Epidermal melanocyte (primary cell): ENCODE results near the gene DLG1.
"Not testable (repeated sequence)": the region's sequence is repeated elsewhere in the genome, so short reads cannot be mapped to it uniquely, and the experiment has no call there.

Experiments
- DNase-seq: peaks from one replicate; pipeline ENCODE4 v3.0.0; 2011; ENCODE audit warnings: low spot score; ENCODE audit not compliant: insufficient read length

The DLG1 gene

GRCh38 chr3:197289726-197290125 is 8.7 kb downstream of the DLG1 start:
- DNase-seq = no peak

GRCh38 chr3:197286678-197287077 is 11.7 kb downstream of the DLG1 start:
- DNase-seq = no peak

- no peak for DNase-seq
Measured at GRCh38 chr3:197285557-197285956, 12.9 kb downstream of the DLG1 start.

DNA sequence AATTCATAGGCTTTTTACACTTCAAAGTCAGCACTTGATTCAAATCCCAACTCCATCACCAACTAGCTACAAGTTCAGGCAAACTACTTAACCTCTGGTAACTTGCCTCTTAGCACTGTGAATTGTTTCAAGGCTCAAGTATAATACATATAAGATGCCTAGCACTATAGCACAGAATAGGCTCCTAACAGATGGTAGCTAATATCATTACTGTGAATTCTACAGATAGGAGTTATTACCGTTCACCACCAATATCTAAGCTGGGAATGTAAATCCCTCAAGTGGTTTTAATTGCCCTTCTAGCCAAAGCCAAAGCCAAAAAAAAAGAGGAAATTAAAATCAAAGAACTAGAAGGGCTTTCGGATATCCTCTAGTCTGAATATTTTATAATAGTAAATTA is 15.4 kb downstream of the DLG1 start:
- no peak for DNase-seq

DNA sequence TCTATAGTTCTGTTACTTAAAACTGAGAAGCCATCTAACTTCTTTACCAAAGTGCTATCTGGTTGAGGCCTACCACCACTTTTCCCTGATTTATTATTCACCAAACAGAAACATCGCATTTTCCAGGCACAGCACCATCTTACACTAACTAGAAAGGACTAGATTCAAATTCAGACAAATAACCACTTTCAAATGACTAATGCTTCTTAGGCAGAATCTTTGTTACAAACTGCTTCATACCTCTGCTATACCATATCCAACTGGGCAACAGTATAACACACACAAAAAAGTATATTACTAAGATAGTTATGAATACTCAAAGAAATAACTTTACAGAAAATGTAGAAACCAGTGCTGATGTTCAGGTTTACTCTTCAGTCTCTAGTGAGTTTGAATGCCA is 16.6 kb downstream of the DLG1 start:
- DNase-seq = no peak

GRCh38 chr3:197280156-197280555 is 18.3 kb downstream of the DLG1 start:
- no peak for DNase-seq

DNA sequence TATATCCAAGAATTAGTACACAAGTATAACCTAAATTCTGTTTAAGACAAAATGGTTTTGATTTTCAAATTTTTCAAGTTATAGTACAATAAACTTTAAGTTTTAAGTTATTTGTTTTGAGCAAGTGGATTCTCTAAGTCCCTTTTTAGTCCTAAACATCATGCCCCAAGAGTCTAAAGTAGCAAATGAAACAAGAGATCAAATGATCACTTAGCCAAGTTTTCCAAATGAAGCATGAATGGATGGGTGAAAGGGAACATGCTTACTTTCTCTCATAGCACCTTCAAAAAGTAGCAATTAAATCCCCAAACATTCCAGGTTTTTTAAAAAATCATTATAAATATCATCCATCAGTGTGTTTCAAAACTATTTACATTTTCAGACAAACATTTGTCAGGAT is 19.5 kb downstream of the DLG1 start:
- DNase-seq = no peak

DNA sequence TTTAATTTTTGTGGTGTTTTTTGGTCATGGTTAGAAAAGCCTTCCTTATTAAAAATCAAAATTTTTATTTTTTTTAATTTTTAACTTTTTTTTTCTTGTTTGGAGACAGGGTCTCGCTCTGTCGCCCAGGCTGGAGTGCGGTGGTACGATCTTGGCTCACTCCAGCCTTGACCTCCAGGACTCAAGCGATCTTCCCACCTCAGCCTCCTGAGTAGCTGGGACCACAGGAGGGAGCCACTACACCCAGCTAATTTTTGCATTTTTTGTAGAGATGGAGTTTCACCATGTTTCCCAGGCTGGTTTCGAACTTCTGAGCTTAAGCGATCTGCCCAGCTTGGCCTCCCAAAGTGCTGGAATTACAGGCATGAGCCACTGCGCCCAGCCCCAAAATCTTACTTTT is 21.6 kb downstream of the DLG1 start:
- not testable (repeated sequence) for DNase-seq

- no peak for DNase-seq
Measured at GRCh38 chr3:197270558-197271317, 27.7 kb downstream of the DLG1 start.

DNA sequence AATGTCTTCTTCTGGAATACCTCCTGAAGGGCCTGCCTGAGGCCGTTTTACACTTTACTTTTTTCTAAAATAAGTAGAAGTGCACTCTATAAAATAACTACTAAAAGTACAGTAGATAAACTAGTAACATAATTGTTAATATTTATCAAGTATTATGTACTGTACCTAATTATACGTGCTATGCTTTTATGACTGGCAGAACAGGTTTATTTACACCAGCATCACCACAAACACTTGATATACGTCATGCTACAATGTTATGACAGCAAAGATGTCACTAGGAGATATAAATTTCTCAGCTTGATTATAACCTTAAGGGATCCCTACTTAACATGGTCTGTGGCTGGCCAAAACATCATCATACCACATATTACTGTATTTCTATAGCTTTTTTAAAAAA is 29.4 kb downstream of the DLG1 start:
- no peak for DNase-seq

DNA sequence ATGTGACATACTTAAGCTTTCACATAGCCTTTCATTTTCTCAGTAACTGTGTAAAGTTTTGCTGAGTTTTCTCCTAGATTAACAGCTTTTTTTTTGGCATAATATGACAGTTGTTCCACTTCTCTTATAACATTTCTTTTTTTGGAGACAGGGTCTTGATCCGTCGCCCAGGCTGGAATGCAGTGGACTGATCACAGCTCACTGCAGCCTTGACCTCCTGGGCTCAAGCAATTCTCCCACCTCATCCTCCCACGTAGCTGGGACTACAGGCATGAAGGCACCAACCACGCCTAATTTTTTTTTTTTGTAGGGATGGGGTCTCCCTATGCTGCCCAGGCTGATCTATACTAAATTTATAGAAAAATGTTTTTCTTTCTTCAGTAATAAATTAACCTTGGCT is 30.1 kb downstream of the DLG1 start:
- no peak for DNase-seq

DNA sequence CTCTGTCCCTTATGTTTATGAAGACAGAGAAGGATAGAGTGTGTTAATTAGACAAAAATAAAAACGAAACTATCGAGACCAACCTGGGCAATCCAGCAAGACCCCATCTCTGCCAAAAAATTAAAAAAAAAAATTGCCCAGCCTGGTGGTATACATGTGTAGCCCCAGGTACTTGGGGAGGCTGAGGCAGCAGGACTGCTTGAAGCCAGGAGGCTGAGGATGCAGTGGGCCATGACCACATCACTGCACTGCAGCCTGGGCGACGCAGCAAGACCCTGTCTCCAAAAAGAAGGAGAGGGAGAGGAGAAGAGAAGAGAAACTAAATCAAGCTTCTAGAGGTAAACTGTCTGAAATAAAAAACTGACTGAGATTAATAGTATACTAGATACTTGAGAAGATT is 32.1 kb downstream of the DLG1 start:
- no peak for DNase-seq

GRCh38 chr3:197262709-197263108 is 35.7 kb downstream of the DLG1 start:
- no peak for DNase-seq

DNA sequence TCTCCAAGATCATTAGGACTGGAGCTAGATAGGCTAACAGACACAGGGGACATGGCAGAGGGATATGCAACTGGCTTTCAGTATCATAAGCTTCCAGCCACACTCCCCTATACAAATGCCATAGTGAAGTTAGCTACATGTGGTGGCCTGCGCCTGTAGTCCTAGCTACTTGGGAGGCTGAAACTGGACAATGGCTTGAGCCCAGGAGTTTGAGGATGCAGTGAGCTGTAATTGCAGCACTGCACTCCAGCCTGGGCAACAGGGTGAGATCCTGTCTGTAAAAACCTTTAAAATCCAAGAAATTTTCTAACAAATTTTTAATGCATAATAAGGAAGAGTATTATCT is 37.3 kb downstream of the DLG1 start:
- no peak for DNase-seq

- DNase-seq = no peak
Measured at GRCh38 chr3:197260491-197261163, 37.8 kb downstream of the DLG1 start.

DNA sequence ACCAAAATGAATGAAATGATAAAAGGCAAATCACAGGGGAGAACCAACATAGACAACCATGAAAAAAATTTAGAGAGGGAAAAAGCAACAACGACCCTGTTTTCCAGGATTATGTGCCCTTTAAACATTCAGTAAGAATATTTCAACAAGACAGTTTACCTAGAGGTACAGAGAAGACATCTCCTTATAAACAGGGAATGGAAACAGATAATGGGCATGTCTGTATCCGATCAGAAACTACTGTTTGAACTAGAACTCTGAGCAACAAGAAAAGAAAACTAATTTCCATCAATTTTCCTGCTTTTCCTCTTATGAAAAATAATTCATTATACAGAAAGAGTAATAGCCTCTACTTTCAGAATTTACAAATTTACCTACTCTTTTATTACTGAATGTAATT is 39.3 kb downstream of the DLG1 start:
- no peak for DNase-seq

DNA sequence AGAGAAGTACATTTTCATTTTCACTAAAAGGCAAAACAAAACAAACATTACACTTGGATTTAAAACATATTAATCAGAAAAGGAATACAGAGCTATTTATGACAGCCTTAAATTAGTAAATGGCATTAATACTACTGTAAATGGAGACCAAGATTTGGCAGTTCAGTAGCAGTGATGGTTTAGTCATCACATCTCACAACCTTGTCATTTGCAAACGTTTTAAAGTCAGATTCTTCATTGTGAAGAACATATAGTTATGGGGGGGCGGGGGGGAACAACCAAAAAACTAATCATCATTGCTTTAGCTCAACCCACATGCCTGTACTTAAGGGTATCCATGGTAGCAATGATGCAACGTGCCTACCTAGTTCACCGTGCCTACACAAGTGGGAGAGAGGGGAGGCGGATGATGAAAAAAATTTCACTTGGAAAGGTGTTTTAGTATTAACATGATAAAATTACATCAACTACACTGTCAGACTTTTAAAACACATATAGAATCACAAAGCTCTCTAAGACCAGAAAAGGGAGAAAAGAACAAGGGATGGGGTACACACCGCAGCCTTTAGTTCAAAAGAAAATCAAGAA is 40.1 kb downstream of the DLG1 start:
- no peak for DNase-seq

DNA sequence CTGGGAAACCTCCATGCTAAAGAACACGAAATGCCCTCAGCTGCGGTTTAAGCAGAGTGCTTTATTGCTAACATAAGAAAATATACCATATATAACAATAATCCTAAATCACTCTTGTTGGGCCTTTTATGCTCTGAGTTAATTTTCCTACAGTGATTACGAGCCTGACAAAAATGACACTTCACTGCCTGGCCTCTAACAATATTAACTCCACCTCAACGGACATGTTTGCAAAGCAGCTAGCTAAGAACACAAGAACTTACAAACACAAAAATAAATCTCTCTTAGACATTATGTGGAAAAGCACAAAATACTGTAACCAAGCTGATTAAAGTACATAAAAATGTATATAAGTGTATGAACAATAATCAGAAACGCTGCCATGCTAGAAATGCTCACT is 40.7 kb downstream of the DLG1 start:
- DNase-seq = no peak

DNA sequence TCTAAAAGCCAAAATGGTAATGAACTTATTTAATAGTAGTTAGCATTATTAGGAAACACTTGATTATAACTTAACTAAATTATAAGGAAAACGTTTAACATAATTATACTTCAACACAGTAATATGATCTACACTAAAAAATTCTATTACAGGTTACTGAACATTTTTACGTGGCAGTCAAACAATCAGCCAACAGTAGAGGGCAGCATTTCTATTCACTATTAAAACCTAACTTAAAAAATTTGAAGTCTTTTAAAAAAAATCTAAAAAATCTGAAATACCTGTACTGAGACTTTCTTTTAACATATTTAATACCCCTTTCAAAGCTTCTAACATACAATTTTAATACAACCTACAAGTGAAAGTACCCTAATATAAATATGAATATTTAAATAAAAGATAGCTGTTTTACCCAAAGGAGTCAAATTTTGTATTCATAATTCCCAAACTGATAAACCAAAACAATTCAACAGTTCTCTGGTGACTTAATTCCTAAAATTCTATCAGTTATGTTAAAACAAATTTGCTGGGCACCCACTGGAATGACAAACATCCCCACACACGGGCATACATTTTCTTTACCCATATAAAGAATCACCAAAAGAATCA is 41.5 kb downstream of the DLG1 start:
- no peak for DNase-seq

GRCh38 chr3:197256104-197256503 is 42.3 kb downstream of the DLG1 start:
- no peak for DNase-seq

DNA sequence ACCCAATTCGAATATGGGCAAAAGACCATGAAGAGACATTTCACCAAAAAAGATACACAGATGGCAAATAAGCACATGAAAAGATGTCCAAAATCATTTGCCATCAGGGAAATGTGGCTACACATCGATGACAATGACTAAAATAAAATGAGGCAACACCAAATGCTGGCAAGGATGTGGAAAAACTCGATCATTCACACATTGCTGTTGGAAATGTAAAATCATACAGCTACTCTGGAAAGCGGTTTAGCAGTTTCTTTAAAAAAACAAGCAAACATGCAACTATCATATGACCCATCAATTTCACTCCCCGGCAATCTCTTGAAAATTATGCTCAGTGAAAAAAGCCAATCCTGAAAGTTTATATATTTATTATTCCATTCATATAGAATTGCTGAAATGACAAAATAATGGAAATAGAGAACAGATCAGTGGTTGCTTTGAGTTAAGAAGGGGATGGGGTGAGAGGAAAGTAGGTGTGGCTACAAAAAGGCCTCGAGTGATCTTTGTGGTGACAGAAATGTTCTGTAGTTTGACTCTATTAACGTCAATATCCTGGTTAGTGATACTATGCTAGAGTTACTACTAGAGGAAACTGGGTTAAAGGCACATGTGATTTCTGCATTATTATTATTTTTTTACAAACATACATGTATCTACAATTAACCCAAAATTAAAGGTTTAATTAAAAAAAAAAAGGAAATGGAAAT is 45.0 kb downstream of the DLG1 start:
- DNase-seq = peak; percentile 25

- DNase-seq = no peak
Measured at GRCh38 chr3:197249542-197249941, 48.9 kb downstream of the DLG1 start.
